22Rv1 (cell line): ENCODE data around the gene TRERF1.

ENCODE experiments used
- ZFX ChIP-seq: fragments of 450-650 bp; IDR thresholded peaks from 2 replicates; pipeline ENCODE4 v1.6.1; 2017; ENCODE audit warnings: antibody characterized with exemption, borderline replicate concordance
- TF ChIP-seq, protein P1 (sequence below): fragments of 450-650 bp; IDR thresholded peaks from 2 replicates; pipeline ENCODE4 v1.5.1; 2017; ENCODE audit warnings: mild to moderate bottlenecking

DNA sequence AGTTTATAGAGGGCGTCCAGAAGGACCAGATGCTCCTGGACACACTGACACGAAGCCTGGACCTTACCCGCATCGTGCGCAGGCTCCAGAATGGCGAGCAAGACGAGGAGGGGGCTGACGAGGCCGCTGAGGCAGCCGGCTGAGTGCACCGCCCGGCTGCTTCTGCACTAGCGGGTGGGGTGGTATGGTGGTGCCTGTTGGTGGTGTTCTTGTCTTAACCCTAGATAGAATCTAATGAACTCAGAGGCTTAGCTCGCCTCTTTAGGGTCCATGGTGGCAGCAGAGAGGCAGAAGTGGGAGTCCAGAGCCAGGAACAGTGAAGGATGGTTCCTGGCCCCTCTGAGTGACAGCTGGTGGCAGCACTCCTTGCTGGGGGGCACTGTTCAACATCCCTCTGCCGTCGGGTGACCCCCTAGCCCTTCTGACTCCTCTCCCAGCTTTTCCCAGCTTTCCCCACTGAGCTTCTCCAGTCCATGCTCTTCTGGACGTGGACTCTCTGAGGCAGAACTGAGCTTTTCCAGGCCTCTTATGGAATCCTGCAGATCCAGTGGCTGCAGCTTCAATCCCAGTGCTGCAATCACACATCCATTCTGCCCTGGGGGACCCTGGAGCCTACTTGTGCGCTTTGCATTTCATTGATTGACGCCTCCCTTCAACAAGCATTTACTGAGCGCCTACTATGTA lies 272.3 kb downstream of the TRERF1 start:
- TF ChIP-seq, protein P1, sequence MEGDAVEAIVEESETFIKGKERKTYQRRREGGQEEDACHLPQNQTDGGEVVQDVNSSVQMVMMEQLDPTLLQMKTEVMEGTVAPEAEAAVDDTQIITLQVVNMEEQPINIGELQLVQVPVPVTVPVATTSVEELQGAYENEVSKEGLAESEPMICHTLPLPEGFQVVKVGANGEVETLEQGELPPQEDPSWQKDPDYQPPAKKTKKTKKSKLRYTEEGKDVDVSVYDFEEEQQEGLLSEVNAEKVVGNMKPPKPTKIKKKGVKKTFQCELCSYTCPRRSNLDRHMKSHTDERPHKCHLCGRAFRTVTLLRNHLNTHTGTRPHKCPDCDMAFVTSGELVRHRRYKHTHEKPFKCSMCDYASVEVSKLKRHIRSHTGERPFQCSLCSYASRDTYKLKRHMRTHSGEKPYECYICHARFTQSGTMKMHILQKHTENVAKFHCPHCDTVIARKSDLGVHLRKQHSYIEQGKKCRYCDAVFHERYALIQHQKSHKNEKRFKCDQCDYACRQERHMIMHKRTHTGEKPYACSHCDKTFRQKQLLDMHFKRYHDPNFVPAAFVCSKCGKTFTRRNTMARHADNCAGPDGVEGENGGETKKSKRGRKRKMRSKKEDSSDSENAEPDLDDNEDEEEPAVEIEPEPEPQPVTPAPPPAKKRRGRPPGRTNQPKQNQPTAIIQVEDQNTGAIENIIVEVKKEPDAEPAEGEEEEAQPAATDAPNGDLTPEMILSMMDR = no peak
- TF ChIP-seq ZFX = no peak
